ENCODE measurements around the gene NPTX1. TPM values are rescaled to one million over a fixed set of nuclear protein-coding genes. Genes with fewer than 3 reads are reported as not detected.
A peak's percentile ranks its signal among the peaks of the same experiment; 100 is the strongest.

The NPTX1 gene
- total RNA-seq (1.4 TPM), polyA plus RNA-seq (2.3 TPM)

GRCh38 chr17:80475910-80476876 is at the start of gene NPTX1:
TSS of gene NPTX1 (minus strand) at chr17:80476607. CDS start at chr17:80476446, 161 bp downstream.
- WGBS: under 1% methylated on average over 136 of the region's 136 CpGs
- Histone ChIP-seq H3K36me3 (ENCODE audit: insufficient read depth) (no peaks in the 10 kb centered on the region), H3K4me1 (ENCODE audit: insufficient read depth) (peaks cover 4% of the 10 kb centered on the region), H3K4me3 (ENCODE audit: low read depth, low read length) (peak within 1 kb of the TSS; percentile 27), H3K27ac (ENCODE audit: low read depth) (no peak within 1 kb of the TSS)
- no peak for DNase-seq (ENCODE audit: extremely low spot score)

GRCh38 chr17:80523956-80524712 is 47.7 kb upstream of the NPTX1 start:
- no peak overlapping the region for H3K4me3 ChIP-seq (ENCODE audit: low read depth, low read length)
- H3K4me1 ChIP-seq (ENCODE audit: insufficient read depth): no peaks in the 10 kb centered on the region
- H3K36me3 ChIP-seq (ENCODE audit: insufficient read depth): no peaks in the 10 kb centered on the region
- no peak for DNase-seq (ENCODE audit: extremely low spot score)
- WGBS: 34% methylated on average over 16 of the region's 16 CpGs
- H3K27ac ChIP-seq (ENCODE audit: low read depth): no peak overlapping the region

DNA sequence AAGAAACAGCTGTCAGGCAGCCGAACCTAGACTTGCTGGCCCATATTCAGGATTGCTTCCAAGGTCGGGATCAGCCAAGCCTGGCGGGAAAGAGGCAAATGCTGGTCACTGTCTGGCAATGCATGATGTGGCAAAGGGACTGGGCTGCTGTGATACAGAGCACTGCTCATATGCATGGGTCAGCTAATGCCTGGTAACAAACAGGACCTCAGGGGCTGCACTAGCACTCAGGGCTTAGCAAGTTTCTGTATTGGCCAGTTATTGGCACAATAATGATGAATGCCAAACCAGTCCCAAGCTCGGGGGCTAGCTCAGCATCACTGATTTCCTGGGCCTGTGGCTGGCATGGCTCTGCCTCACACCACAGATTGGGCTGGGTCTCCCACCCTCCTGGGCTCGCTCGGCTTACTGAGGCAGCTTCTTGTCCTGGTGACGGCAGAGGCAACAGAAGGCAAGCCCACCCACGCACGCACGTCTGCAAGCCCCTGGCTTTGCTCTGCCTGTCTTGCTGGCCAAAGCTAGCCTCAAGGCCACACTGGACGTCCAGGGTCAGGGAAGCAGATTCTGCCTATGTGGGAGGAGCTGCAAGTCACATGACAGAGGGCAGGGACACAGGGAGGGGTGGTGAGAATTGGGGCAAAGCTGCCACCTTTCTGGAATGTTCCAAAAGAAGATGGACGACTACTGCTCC is 46.8 kb upstream of the NPTX1 start:
- H3K27ac ChIP-seq (ENCODE audit: low read depth): no peak overlapping the region
- no peaks in the 10 kb centered on the region for H3K4me1 ChIP-seq (ENCODE audit: insufficient read depth)
- 84% methylated on average over 12 of the region's 12 CpGs for WGBS
- no peaks in the 10 kb centered on the region for H3K36me3 ChIP-seq (ENCODE audit: insufficient read depth)
- no peak overlapping the region for H3K4me3 ChIP-seq (ENCODE audit: low read depth, low read length)
- no peak for DNase-seq (ENCODE audit: extremely low spot score)

GRCh38 chr17:80520810-80521455 is 44.5 kb upstream of the NPTX1 start:
- DNase-seq (ENCODE audit: extremely low spot score): no peak
- H3K4me3 ChIP-seq (ENCODE audit: low read depth, low read length): no peak overlapping the region
- WGBS: 42% methylated on average over 10 of the region's 10 CpGs
- no peaks in the 10 kb centered on the region for H3K4me1 ChIP-seq (ENCODE audit: insufficient read depth)
- no peak overlapping the region for H3K27ac ChIP-seq (ENCODE audit: low read depth)
- no peaks in the 10 kb centered on the region for H3K36me3 ChIP-seq (ENCODE audit: insufficient read depth)

DNA sequence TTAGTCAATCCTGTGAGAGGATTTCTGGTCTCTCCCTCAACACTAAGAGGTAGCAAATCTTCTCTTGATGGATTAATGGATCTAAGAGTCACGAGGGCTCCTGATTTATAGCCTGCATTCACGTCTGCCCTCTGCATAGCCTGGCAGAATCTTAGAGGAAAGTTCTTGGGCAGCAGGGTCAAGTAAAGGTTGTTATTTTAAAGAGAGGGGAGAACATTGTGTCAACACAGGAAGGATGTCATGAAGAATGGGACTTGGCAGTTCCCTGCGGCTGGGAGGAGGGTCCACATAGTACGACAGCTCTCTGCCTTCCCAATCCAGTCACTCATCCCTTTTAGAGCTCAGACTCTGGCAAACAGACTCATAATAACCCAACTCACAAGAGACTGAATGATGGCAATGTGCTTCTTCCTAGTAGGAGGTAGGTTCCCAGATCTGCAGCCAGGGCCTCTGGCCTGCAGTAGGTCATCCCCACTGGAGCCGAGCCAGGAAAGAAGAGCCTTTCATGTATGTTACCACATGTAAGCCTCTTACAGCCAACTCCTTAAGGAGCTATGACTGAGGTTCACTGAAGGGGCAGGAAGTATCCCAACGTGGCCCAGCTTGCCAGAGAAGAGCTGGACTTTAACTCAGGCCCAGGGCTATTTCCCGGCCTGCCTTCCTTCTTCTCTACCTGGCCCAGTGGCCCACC is 42.8 kb upstream of the NPTX1 start:
- Histone ChIP-seq H3K4me3 (ENCODE audit: low read depth, low read length) (no peak overlapping the region), H3K36me3 (ENCODE audit: insufficient read depth) (no peaks in the 10 kb centered on the region), H3K4me1 (ENCODE audit: insufficient read depth) (no peaks in the 10 kb centered on the region), H3K27ac (ENCODE audit: low read depth) (no peak overlapping the region)
- DNase-seq (ENCODE audit: extremely low spot score): no peak
- 31% methylated on average over 7 of the region's 7 CpGs for whole genome bisulfite sequencing

DNA sequence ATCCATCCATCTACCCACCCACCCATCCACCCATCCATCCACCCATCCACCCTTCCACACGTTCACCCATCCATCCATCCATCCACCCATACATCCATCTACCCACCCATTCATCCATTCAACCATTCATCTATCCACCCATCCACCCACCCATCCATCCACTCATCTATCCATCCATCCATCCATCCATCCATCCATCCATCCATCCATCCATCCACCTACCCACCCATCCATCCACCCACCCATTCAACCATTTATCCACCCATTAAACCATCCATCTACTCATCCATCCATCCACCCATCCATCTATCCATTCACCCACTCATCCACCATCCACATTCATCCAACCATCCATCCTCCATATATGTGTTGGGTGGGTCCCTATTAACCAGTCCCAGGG is 42.0 kb upstream of the NPTX1 start:
- Histone ChIP-seq H3K27ac (ENCODE audit: low read depth) (no peak overlapping the region), H3K4me1 (ENCODE audit: insufficient read depth) (no peaks in the 10 kb centered on the region), H3K4me3 (ENCODE audit: low read depth, low read length) (no peak overlapping the region), H3K36me3 (ENCODE audit: insufficient read depth) (no peaks in the 10 kb centered on the region)
- 70% methylated on average over 1 of the region's 1 CpG for WGBS
- no peak for DNase-seq (ENCODE audit: extremely low spot score)

GRCh38 chr17:80517641-80518040 is 41.2 kb upstream of the NPTX1 start:
- DNase-seq (ENCODE audit: extremely low spot score): no peak
- 93% methylated on average over 3 of the region's 3 CpGs for WGBS
- Histone ChIP-seq H3K4me1 (ENCODE audit: insufficient read depth) (no peaks in the 10 kb centered on the region), H3K36me3 (ENCODE audit: insufficient read depth) (no peaks in the 10 kb centered on the region), H3K27ac (ENCODE audit: low read depth) (no peak overlapping the region), H3K4me3 (ENCODE audit: low read depth, low read length) (no peak overlapping the region)

- no peak overlapping the region for H3K27ac ChIP-seq (ENCODE audit: low read depth)
- no peaks in the 10 kb centered on the region for H3K36me3 ChIP-seq (ENCODE audit: insufficient read depth)
- no peak for DNase-seq (ENCODE audit: extremely low spot score)
- 77% methylated on average over 17 of the region's 17 CpGs for WGBS
- H3K4me1 ChIP-seq (ENCODE audit: insufficient read depth): no peaks in the 10 kb centered on the region
- H3K4me3 ChIP-seq (ENCODE audit: low read depth, low read length): no peak overlapping the region
Observed at GRCh38 chr17:80516171-80516932, 39.9 kb upstream of the NPTX1 start.

DNA sequence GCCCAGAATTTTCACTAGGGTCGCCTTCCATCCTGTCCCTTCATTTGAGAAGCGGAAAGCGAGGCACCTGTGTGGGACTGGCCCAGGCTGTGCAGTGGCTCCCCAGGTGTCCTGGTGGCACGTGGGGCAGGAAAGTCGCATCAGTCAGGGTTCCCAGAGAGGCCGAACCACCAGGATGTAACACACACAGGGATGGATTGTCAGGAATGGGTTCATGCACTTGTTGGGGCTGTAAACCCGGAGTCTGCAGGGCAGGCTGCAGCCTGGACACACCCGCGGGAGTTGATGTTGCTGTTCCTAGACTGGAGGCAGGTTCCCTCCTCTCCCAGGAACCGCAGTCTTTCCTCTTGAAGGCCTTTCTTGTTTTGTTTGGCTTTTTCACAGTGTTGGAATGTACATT is 37.5 kb upstream of the NPTX1 start:
- Histone ChIP-seq H3K4me3 (ENCODE audit: low read depth, low read length) (no peak overlapping the region), H3K4me1 (ENCODE audit: insufficient read depth) (no peaks in the 10 kb centered on the region), H3K27ac (ENCODE audit: low read depth) (no peak overlapping the region), H3K36me3 (ENCODE audit: insufficient read depth) (no peaks in the 10 kb centered on the region)
- DNase-seq (ENCODE audit: extremely low spot score): no peak
- 52% methylated on average over 10 of the region's 10 CpGs for whole genome bisulfite sequencing

DNA sequence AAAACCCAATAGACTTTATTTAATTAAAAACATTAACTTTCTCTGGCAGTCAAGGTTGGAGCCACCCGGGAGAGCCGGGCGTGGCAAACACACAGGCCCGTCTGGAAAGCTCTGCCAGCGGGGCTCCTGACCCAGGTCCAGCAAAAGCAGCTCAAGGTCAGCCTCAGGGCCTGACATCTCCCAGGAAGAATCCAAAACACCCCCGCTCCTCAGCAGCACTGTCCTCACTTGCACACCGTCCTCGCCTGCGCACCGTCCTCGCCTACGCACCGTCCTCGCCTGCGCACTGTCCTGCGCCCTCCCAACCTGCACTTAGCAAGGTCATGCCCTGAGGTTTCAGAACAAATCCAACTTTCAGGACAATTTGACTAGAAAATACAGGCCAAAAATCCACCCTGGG is 36.8 kb upstream of the NPTX1 start:
- H3K4me3 ChIP-seq (ENCODE audit: low read depth, low read length): no peak overlapping the region
- WGBS: 89% methylated on average over 16 of the region's 16 CpGs
- no peak overlapping the region for H3K27ac ChIP-seq (ENCODE audit: low read depth)
- DNase-seq (ENCODE audit: extremely low spot score): no peak
- H3K36me3 ChIP-seq (ENCODE audit: insufficient read depth): no peaks in the 10 kb centered on the region
- no peaks in the 10 kb centered on the region for H3K4me1 ChIP-seq (ENCODE audit: insufficient read depth)

DNA sequence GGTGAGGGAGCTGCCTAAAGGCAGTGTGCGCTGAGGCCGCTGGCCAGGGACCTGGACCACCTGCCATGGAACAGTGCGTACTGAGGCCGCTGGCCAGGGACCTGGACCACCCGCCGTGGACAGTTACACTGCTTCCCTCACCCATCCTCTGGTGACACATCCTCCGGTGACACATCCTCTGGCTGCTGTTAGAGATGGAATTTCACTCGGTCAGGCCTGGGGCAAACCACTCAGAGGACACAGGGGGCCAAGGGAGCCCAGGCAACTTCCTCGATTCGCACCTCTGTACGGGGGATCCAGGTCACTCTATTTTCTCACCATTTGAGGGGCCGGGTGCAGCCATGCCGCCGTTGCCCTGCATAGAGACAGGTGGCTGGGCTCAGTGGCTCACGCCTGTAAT is 35.8 kb upstream of the NPTX1 start:
- Histone ChIP-seq H3K27ac (ENCODE audit: low read depth) (no peak overlapping the region), H3K4me1 (ENCODE audit: insufficient read depth) (no peaks in the 10 kb centered on the region), H3K4me3 (ENCODE audit: low read depth, low read length) (no peak overlapping the region), H3K36me3 (ENCODE audit: insufficient read depth) (no peaks in the 10 kb centered on the region)
- WGBS: 85% methylated on average over 15 of the region's 15 CpGs
- DNase-seq (ENCODE audit: extremely low spot score): no peak

Data from urinary bladder (tissue), 4 donors.